ENCODE data around the gene DTD1. TPM values are rescaled to one million over a fixed set of nuclear protein-coding genes. Genes with fewer than 3 reads are reported as not detected.

The DTD1 gene
- total RNA-seq, 2 experiments from 2014 or later, result 27.6 to 43.0 TPM

- H3K4me1 ChIP-seq (ENCODE audit: insufficient read depth, low read length, poor library complexity, severe bottlenecking), result peaks cover 15% of the 10 kb centered on the region
- BruUV-seq (replicated peaks), result no TSS peak
- CTCF ChIA-PET (ENCODE audit: unreplicated experiment), result interaction anchor here (0.5 kb wide), 1 partner anchor 1015 kb away, joined by 3 read pairs; the partner anchor contains the start of gene DSTN
- H3K4me3 ChIP-seq (ENCODE audit: low read depth, low read length, poor library complexity, severe bottlenecking), result no peak overlapping the region
- H2AFZ ChIP-seq (ENCODE audit: low read length), result no peak overlapping the region
- H4K20me1 ChIP-seq (ENCODE audit: insufficient read depth, low read length), result no peaks in the 10 kb centered on the region
- intact Hi-C loops (cut with micrococcal nuclease; ENCODE audit: unreplicated experiment), result loop anchor here (5.0 kb wide), 1 partner anchor 173 kb away; no protein-coding TSS in a partner anchor
- H3K4me2 ChIP-seq (ENCODE audit: low read length), result no peak overlapping the region
- no peaks in the 10 kb centered on the region for H3K36me3 ChIP-seq (ENCODE audit: insufficient read depth, low read length)
- H3K79me2 ChIP-seq (ENCODE audit: insufficient read depth, low read depth, low read length), result no peaks in the 10 kb centered on the region; the same call in 1 of the 2 replicates
- TF ChIP-seq CTCF (conservative IDR thresholded peaks at IDR 0.05; ENCODE audit: low read length) (no peak), EZH2phosphoT487 (IDR thresholded peaks at IDR 0.05; ENCODE audit: borderline replicate concordance, low read depth, low read length) (no peak)
- DNase-seq (ENCODE audit: low spot score), result no peak
- no peak overlapping the region for H3K27ac ChIP-seq (ENCODE audit: low read depth, low read length, poor library complexity, severe bottlenecking)
- no peaks in the 10 kb centered on the region for H3K9me2 ChIP-seq (ENCODE audit: insufficient read depth, low read length)
- no peaks in the 10 kb centered on the region for H3K9me3 ChIP-seq (ENCODE audit: low read length)
- POLR2A ChIA-PET, result interaction anchor here (0.5 to 1.5 kb wide), 3 partner anchors 9 to 20 kb away, joined by 4 to 6 read pairs (median 5); partner anchors contain the start of gene SMIM26
Observed at GRCh38 chr20:18585134-18585533, 2.7 kb upstream of the DTD1 start.

- TF ChIP-seq EZH2phosphoT487 (IDR thresholded peaks at IDR 0.05; ENCODE audit: borderline replicate concordance, low read depth, low read length) (no peak), CTCF (conservative IDR thresholded peaks at IDR 0.05; ENCODE audit: low read length) (no peak)
- Histone ChIP-seq H2AFZ (ENCODE audit: low read length) (peak overlapping the region; percentile 95), H3K36me3 (ENCODE audit: insufficient read depth, low read length) (no peaks in the 10 kb centered on the region), H3K9me2 (ENCODE audit: insufficient read depth, low read length) (no peaks in the 10 kb centered on the region), H3K9me3 (ENCODE audit: low read length) (no peaks in the 10 kb centered on the region), H3K4me2 (ENCODE audit: low read length) (peak overlapping the region; percentile 88), H3K79me2 (ENCODE audit: insufficient read depth, low read depth, low read length) (no peaks in the 10 kb centered on the region; the same call in 1 of the 2 replicates), H3K27ac (ENCODE audit: low read depth, low read length, poor library complexity, severe bottlenecking) (peak overlapping the region; percentile 10), H4K20me1 (ENCODE audit: insufficient read depth, low read length) (no peaks in the 10 kb centered on the region), H3K4me3 (ENCODE audit: low read depth, low read length, poor library complexity, severe bottlenecking) (peak overlapping the region; percentile 81), H3K4me1 (ENCODE audit: insufficient read depth, low read length, poor library complexity, severe bottlenecking) (peaks cover 15% of the 10 kb centered on the region)
- ChIA-PET CTCF (ENCODE audit: unreplicated experiment) (no interaction called here), POLR2A (interaction anchor here (0.6 to 1.9 kb wide), 7 partner anchors 32 to 414 kb away, joined by 3 to 11 read pairs (median 4); partner anchors contain the start of genes DZANK1, POLR3F and SEC23B)
- intact Hi-C loops (cut with micrococcal nuclease; ENCODE audit: unreplicated experiment), result loop anchor here (5.0 kb wide), 1 partner anchor 176 kb away; no protein-coding TSS in a partner anchor
- no TSS peak for BruUV-seq (replicated peaks)
- no peak for DNase-seq (ENCODE audit: low spot score)
Observed at GRCh38 chr20:18588574-18588933, 700 bp downstream of the DTD1 start.

GRCh38 chr20:18589941-18590674, 2.3 kb downstream of the DTD1 start:
- Histone ChIP-seq H3K4me3 (ENCODE audit: low read depth, low read length, poor library complexity, severe bottlenecking) (peak overlapping the region; percentile 81), H3K4me2 (ENCODE audit: low read length) (peak overlapping the region; percentile 88), H2AFZ (ENCODE audit: low read length) (no peak overlapping the region), H3K9me3 (ENCODE audit: low read length) (no peaks in the 10 kb centered on the region), H4K20me1 (ENCODE audit: insufficient read depth, low read length) (no peaks in the 10 kb centered on the region), H3K4me1 (ENCODE audit: insufficient read depth, low read length, poor library complexity, severe bottlenecking) (peaks cover 15% of the 10 kb centered on the region), H3K27ac (ENCODE audit: low read depth, low read length, poor library complexity, severe bottlenecking) (no peak overlapping the region), H3K79me2 (ENCODE audit: insufficient read depth, low read depth, low read length) (no peaks in the 10 kb centered on the region; the same call in 1 of the 2 replicates), H3K36me3 (ENCODE audit: insufficient read depth, low read length) (no peaks in the 10 kb centered on the region), H3K9me2 (ENCODE audit: insufficient read depth, low read length) (no peaks in the 10 kb centered on the region)
- POLR2A ChIA-PET, result interaction anchor here (0.6 to 1.5 kb wide), 2 partner anchors 30 to 135 kb away, joined by 3 to 5 read pairs; no protein-coding TSS in a partner anchor
- no peak for TF ChIP-seq EZH2phosphoT487 (IDR thresholded peaks at IDR 0.05; ENCODE audit: borderline replicate concordance, low read depth, low read length)
- no peak for TF ChIP-seq CTCF (conservative IDR thresholded peaks at IDR 0.05; ENCODE audit: low read length)
- intact Hi-C loops (cut with micrococcal nuclease; ENCODE audit: unreplicated experiment), result loop anchor here (5.0 kb wide), 1 partner anchor 178 kb away; no protein-coding TSS in a partner anchor
- CTCF ChIA-PET (ENCODE audit: unreplicated experiment), result no interaction called here
- peak; percentile 4 for DNase-seq (ENCODE audit: low spot score)
- BruUV-seq (replicated peaks), result no TSS peak
